HG03354 (cell line): Measurements from ENCODE around the gene YOD1.

Source experiments
- ATAC-seq: cut with Tn5 transposase; IDR thresholded peaks from one replicate; pipeline ENCODE4 v1.9.1; 2021; ENCODE audit warnings: mild to moderate bottlenecking; ENCODE audit not compliant: unreplicated experiment, poor library complexity, severe bottlenecking

YOD1 gene

GRCh38 chr1:207015791-207016190 lies 35.2 kb downstream of the YOD1 start:
- ATAC-seq, result no peak

- no peak for ATAC-seq
Measured at GRCh38 chr1:207014728-207015127, 36.3 kb downstream of the YOD1 start.

GRCh38 chr1:207013321-207014085 lies 37.5 kb downstream of the YOD1 start:
- ATAC-seq, result no peak

GRCh38 chr1:207010726-207011125 lies 40.3 kb downstream of the YOD1 start:
- no peak for ATAC-seq

- ATAC-seq, result no peak
Measured at GRCh38 chr1:207009945-207010344, 41.1 kb downstream of the YOD1 start.

- ATAC-seq, result no peak
Measured at GRCh38 chr1:207009182-207009850, 41.7 kb downstream of the YOD1 start.

- no peak for ATAC-seq
Measured at GRCh38 chr1:207007352-207008033, 43.5 kb downstream of the YOD1 start.

- ATAC-seq, result no peak
Measured at GRCh38 chr1:207006914-207007313, 44.1 kb downstream of the YOD1 start.

- no peak for ATAC-seq
Measured at GRCh38 chr1:207006083-207006482, 44.9 kb downstream of the YOD1 start.

- ATAC-seq, result peak; percentile 54
Measured at GRCh38 chr1:207004931-207005830, 45.8 kb downstream of the YOD1 start.

- no peak for ATAC-seq
Measured at GRCh38 chr1:207003210-207003609, 47.8 kb downstream of the YOD1 start.

- ATAC-seq, result no peak
Measured at GRCh38 chr1:207002724-207003146, 48.3 kb downstream of the YOD1 start.

- ATAC-seq, result no peak
Measured at GRCh38 chr1:207001492-207002245, 49.3 kb downstream of the YOD1 start.

GRCh38 chr1:207000651-207001291 lies 50.2 kb downstream of the YOD1 start:
- ATAC-seq, result no peak

- no peak for ATAC-seq
Measured at GRCh38 chr1:206998816-206999215, 52.2 kb downstream of the YOD1 start.
